GM18867 (cell line): ENCODE data around the gene KLHL3.
A peak's percentile ranks its signal among the peaks of the same experiment; 100 is the strongest.

ENCODE experiments used
- ATAC-seq: cut with Tn5 transposase; IDR thresholded peaks from one replicate; pipeline ENCODE4 v1.9.1; 2021; ENCODE audit warnings: mild to moderate bottlenecking, moderate library complexity; ENCODE audit not compliant: unreplicated experiment

Gene KLHL3

DNA sequence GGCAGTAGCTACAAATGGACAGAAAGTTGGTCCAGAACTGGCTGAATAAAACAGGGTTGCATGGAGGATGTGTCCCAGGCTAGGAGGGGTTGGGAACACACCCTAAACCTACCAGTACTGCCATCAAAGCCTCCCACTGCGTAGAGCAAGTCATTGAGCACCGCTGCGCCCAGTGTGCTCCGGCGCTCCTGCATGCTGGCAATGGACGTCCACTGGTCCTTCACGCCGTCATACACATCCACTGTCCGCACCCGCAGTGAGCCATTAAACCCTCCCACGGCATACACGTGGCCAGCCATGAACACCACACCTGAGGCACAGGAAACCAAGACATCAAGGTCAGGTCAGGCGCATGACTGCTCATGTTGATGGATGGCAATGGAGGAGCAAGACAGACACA is 97.0 kb downstream of the KLHL3 start:
- ATAC-seq: no peak

- no peak for ATAC-seq
Measured at GRCh38 chr5:137636830-137637714, 98.8 kb downstream of the KLHL3 start.

- ATAC-seq: no peak
Measured at GRCh38 chr5:137636099-137636498, 99.8 kb downstream of the KLHL3 start.

DNA sequence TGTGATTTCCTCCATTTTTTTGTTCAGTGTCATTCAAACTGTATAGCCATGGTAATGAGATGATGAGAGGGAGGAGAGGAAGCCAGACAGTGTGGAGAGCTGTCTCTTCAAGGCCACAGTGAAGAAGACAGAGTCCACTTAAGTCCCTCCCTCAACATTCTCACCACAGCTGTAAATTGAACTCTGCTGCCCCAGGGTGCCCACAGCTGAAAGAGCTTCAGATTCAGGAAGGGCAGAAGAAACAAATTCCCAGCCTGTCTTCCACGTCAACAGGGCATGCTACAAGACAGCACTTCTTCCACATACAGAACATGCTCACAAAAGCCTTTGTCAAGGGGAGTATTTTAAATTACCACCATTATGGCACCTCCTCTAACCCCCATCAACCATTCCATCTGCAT is 100.4 kb downstream of the KLHL3 start:
- ATAC-seq: no peak

GRCh38 chr5:137633896-137634295 is 102.0 kb downstream of the KLHL3 start:
- ATAC-seq: no peak

GRCh38 chr5:137632716-137633115 is 103.2 kb downstream of the KLHL3 start:
- no peak for ATAC-seq

DNA sequence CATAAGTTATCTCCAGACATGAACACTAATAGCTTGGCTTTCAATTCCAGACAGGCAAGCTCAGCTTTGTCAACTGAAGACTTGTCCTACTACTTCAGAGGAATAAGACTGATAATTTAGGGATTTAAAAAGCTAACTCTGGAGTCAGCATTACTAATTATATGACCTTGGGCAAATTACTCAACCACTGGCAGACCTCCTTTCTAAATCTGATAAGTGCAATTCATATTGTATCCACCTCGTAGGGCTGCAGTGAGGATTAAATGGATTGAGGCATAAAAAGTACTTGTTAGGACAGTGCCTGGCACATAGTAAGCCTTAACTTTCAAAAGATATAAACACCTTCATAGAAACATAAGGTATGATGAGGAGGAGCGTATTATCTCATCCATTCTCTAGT is 104.4 kb downstream of the KLHL3 start:
- no peak for ATAC-seq

- no peak for ATAC-seq
Measured at GRCh38 chr5:137630972-137631370, 104.9 kb downstream of the KLHL3 start.

GRCh38 chr5:137630216-137630971 is 105.5 kb downstream of the KLHL3 start:
- ATAC-seq: no peak

DNA sequence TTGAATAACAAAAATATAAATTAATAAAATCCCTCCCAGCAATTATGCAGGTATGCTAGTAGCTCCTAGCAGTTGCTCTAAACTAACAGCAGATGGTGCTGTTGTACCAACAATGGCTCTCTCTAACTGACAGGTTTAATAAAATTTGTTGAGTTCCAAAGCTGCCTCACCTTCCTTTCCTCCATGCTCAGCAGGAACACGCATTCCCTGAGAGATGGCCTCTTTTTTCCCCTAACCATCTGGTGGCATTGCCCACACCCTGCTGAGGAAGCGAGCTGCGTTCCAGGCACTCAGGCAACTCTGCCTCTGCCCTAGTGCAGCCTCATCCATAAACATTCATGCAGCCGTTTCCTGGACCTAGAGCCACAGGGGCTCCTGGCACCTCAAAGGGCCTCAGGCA is 106.2 kb downstream of the KLHL3 start:
- peak; percentile 68 for ATAC-seq

GRCh38 chr5:137627706-137628105 is 108.2 kb downstream of the KLHL3 start:
- no peak for ATAC-seq

GRCh38 chr5:137627293-137627692 is 108.6 kb downstream of the KLHL3 start:
- ATAC-seq: no peak

GRCh38 chr5:137624786-137625349 is 111.0 kb downstream of the KLHL3 start:
- no peak for ATAC-seq

GRCh38 chr5:137622850-137623249 is 113.0 kb downstream of the KLHL3 start:
- no peak for ATAC-seq

- ATAC-seq: no peak
Measured at GRCh38 chr5:137621861-137622823, 113.7 kb downstream of the KLHL3 start.

DNA sequence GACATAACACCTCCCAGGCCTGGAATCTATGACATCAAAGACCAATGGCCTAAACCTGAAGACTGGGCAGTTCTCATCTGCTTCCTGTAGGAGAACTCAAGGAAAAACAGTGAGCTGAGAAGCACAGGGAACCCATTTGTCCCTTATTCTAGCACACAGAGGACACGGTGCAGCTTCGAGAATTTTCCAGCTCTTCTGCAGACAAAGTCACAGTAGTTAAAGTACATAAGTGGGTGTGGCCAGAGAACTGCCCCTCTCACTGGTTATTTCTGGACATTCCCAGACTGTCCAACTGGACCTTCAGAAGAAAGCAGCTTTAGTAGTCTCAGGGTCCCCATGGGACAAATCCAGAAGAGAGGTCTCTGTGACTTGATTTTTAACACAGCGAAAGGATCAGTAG is 114.6 kb downstream of the KLHL3 start:
- no peak for ATAC-seq

DNA sequence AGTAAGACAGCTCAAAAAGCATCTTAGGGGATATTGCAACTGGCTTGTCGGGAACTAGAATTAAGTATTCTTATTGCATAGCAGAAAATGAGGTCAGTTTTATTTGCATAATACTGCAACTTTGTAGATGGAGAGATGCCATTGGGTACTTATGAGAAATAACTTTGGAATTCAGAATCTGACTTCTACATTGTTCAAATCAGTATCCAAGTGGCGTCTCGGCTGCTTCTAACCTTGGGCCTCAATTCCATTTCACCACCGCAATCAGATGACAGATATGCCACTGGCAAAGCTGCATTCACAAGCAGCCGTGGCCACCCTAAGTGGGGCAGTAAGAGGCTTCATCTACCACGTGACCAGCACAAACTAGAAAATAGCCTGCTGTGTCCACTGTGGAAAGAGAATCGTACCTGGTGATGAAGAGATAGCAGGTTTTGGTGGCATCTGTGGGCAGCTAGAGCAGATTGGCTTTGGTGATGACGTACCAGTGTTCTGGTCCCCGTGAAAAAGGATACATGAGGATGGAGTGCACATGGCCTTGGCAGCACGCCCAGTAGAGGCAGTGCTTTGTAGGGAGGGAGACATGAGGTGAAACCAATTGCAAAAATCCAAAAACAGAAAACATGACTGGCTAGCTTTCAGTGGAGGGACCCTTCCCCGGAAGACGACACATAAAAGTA is 116.6 kb downstream of the KLHL3 start:
- no peak for ATAC-seq

DNA sequence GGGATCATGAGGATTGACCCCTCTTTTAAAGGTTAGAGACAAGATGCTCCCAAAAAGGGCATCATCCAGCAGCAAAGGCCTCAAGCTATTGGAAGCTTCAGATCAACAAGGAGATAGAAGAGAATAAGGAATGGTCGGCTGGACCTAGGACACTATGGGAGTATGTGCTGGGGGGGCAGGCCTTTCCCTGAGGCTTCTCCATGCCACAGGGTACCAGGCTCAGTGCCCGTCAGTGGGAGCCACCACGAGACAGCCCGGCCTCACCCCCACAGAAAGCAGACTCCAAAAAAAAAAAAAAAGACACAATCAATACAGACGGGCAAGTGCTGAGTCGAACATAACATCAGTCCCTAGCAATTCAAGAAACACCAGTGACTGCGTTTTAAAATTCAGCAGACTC is 117.4 kb downstream of the KLHL3 start:
- no peak for ATAC-seq

- no peak for ATAC-seq
Measured at GRCh38 chr5:137617528-137618205, 118.2 kb downstream of the KLHL3 start.

GRCh38 chr5:137616046-137616445 is 119.8 kb downstream of the KLHL3 start:
- ATAC-seq: no peak
